ENCODE data around the gene KIRREL3.
"Not testable (repeated sequence)": the region's sequence is repeated elsewhere in the genome, so short reads cannot be mapped to it uniquely, and the experiment has no call there.

Gene KIRREL3

GRCh38 chr11:126996036-126996804 is 4.3 kb downstream of the KIRREL3 start:
- no peak for DNase-seq

- DNase-seq, result no peak
Measured at GRCh38 chr11:126993599-126993998, 7.0 kb downstream of the KIRREL3 start.

- no peak for DNase-seq
Measured at GRCh38 chr11:126992804-126993111, 7.8 kb downstream of the KIRREL3 start.

GRCh38 chr11:126992065-126992803 is 8.3 kb downstream of the KIRREL3 start:
- DNase-seq, result no peak

- DNase-seq, result no peak
Measured at GRCh38 chr11:126991596-126991995, 9.0 kb downstream of the KIRREL3 start.

- no peak for DNase-seq
Measured at GRCh38 chr11:126990716-126991480, 9.7 kb downstream of the KIRREL3 start.

GRCh38 chr11:126989942-126990715 is 10.4 kb downstream of the KIRREL3 start:
- peak; percentile 24 for DNase-seq

- no peak for DNase-seq
Measured at GRCh38 chr11:126988655-126989054, 11.9 kb downstream of the KIRREL3 start.

GRCh38 chr11:126981635-126982034 is 18.9 kb downstream of the KIRREL3 start:
- DNase-seq, result no peak

GRCh38 chr11:126978911-126979310 is 21.7 kb downstream of the KIRREL3 start:
- no peak for DNase-seq

- DNase-seq, result no peak
Measured at GRCh38 chr11:126978165-126978564, 22.4 kb downstream of the KIRREL3 start.

- no peak for DNase-seq
Measured at GRCh38 chr11:126973051-126973450, 27.5 kb downstream of the KIRREL3 start.

GRCh38 chr11:126971305-126971704 is 29.3 kb downstream of the KIRREL3 start:
- DNase-seq, result no peak

- no peak for DNase-seq
Measured at GRCh38 chr11:126969865-126970479, 30.6 kb downstream of the KIRREL3 start.

- no peak for DNase-seq
Measured at GRCh38 chr11:126968915-126969314, 31.7 kb downstream of the KIRREL3 start.

GRCh38 chr11:126965331-126965730 is 35.2 kb downstream of the KIRREL3 start:
- DNase-seq, result no peak

- no peak for DNase-seq
Measured at GRCh38 chr11:126963603-126964363, 36.8 kb downstream of the KIRREL3 start.

- DNase-seq, result no peak
Measured at GRCh38 chr11:126963115-126963514, 37.5 kb downstream of the KIRREL3 start.

- no peak for DNase-seq
Measured at GRCh38 chr11:126959700-126960099, 40.9 kb downstream of the KIRREL3 start.

- DNase-seq, result no peak
Measured at GRCh38 chr11:126956635-126957034, 43.9 kb downstream of the KIRREL3 start.

GRCh38 chr11:126952533-126952932 is 48.0 kb downstream of the KIRREL3 start:
- DNase-seq, result not testable (repeated sequence)

- no peak for DNase-seq
Measured at GRCh38 chr11:126951465-126951864, 49.1 kb downstream of the KIRREL3 start.
